K562 (cell line): Measurements from ENCODE around the gene PCSK6.

Experiments
- CTCF ChIP-seq, 3 experiments: IDR thresholded peaks in 2 of 3; conservative IDR thresholded peaks in 1 of 3; 2 replicates each; pipeline ENCODE4 v1.5.1; 2011 to 2012; ENCODE audit warnings: low read length in 3 of 3, mild to moderate bottlenecking in 3 of 3, control low read depth in 2 of 3, improper control_type of control experiment in 1 of 3, inconsistent platforms in 1 of 3, low read depth in 1 of 3, mixed read lengths in 1 of 3, moderate library complexity in 1 of 3; ENCODE audit not compliant: insufficient read depth in 2 of 3
- E2F4 ChIP-seq: sonication (generic); formaldehyde crosslinking; IDR thresholded peaks from 2 replicates; pipeline ENCODE4 v1.8.0; 2022; ENCODE audit warnings: mild to moderate bottlenecking, low read depth, missing genetic modification reagents
- FOS ChIP-seq: IDR thresholded peaks from 3 replicates; pipeline ENCODE4 v1.6.1; 2011; ENCODE audit not compliant: insufficient read length; ENCODE audit errors: extremely low read depth
- FOXK2 ChIP-seq, 2 experiments: fragments of 450-650 bp; IDR thresholded peaks in 1 of 2; conservative IDR thresholded peaks in 1 of 2; 2 replicates each; pipeline ENCODE4 v1.6.1; 2016; ENCODE audit warnings: low read depth in 2 of 2, mild to moderate bottlenecking in 1 of 2
- NR2C1 ChIP-seq, 2 experiments: fragments of 450-650 bp; IDR thresholded peaks; 2 replicates each; pipeline ENCODE4 v1.6.1; 2017; ENCODE audit warnings: mild to moderate bottlenecking in 2 of 2, antibody characterized with exemption in 1 of 2, inconsistent platforms in 1 of 2, missing compliant biosample characterization in 1 of 2, missing genetic modification characterization in 1 of 2

GRCh38 chr15:101469520-101470288, 19.8 kb downstream of the PCSK6 start:
- TF ChIP-seq FOS, result no peak
- no peak for TF ChIP-seq FOXK2 (conservative IDR thresholded peaks at IDR 0.05 in 1 of 2, IDR thresholded peaks at IDR 0.05 in 1 of 2; ENCODE audit: low read depth in 2 of 2)
- no peak for TF ChIP-seq E2F4 (CRISPR knock-in tag)
- TF ChIP-seq NR2C1 (IDR thresholded peaks at IDR 0.05), result no peak
- no peak for TF ChIP-seq NR2C1 (tag; IDR thresholded peaks at IDR 0.05)
- no peak for TF ChIP-seq CTCF (IDR thresholded peaks at IDR 0.05 in 2 of 3, conservative IDR thresholded peaks at IDR 0.05 in 1 of 3; ENCODE audit: insufficient read depth in 2 of 3, low read depth in 1 of 3, low read length in 3 of 3)
